Measurements from ENCODE around the gene GPR12.

DNA sequence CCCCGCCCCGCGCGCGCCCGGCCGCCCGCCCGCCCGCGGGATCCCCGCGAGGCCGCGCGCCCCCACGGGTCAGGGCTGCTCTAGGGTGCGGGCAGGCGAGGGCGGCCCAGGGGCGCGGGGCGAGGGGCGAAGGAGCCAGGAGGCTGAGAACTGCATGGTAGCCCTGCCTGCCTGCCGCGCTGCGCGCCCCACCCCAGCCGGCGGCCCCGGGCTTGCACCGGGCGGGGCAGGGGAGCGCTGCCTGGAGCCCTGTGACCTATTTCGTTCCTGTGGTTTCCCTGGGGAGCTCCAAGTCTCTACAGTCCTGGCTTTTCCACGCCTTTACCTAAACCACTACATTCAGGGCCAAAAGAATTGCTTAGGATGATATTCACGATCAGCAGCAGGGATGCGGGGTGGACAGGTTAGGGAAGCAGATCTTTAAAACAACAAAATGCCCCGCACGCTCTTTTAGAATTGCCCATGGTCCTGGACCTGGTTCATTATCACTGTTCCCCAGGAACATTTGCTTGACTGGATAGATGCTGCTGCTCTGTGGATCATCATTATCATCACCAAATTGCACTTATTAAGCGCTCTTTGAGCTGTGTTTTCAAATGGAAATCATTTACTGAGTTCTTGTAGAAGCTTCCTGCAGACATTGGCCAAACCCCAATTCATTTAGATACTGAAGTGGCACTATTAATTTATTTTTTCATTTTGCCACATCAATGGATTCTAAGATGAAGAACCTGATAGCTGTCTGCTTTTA, 421 bp upstream of the GPR12 start:
- TF ChIP-seq, protein P1, sequence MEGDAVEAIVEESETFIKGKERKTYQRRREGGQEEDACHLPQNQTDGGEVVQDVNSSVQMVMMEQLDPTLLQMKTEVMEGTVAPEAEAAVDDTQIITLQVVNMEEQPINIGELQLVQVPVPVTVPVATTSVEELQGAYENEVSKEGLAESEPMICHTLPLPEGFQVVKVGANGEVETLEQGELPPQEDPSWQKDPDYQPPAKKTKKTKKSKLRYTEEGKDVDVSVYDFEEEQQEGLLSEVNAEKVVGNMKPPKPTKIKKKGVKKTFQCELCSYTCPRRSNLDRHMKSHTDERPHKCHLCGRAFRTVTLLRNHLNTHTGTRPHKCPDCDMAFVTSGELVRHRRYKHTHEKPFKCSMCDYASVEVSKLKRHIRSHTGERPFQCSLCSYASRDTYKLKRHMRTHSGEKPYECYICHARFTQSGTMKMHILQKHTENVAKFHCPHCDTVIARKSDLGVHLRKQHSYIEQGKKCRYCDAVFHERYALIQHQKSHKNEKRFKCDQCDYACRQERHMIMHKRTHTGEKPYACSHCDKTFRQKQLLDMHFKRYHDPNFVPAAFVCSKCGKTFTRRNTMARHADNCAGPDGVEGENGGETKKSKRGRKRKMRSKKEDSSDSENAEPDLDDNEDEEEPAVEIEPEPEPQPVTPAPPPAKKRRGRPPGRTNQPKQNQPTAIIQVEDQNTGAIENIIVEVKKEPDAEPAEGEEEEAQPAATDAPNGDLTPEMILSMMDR (IDR thresholded peaks at IDR 0.05), result no peak
- no peak for TF ChIP-seq POLR2A (IDR thresholded peaks at IDR 0.05)
